Measurements from ENCODE around the gene PRPF19. TPM values are rescaled to one million over a fixed set of nuclear protein-coding genes. Genes with fewer than 3 reads are reported as not detected.

The PRPF19 gene
- total RNA-seq, 1 donor from 2014 or later, result 182 TPM

GRCh38 chr11:60905551-60906113, 753 bp downstream of the PRPF19 start:
- peak overlapping the region; percentile 75 for H3K27ac Mint-ChIP-seq
- no peak for DNase-seq (ENCODE audit: low spot score)
- H3K36me3 Mint-ChIP-seq (ENCODE audit: low read depth), result peaks cover 45% of the 10 kb centered on the region
- H3K27me3 Mint-ChIP-seq (ENCODE audit: low read depth), result peaks cover 10% of the 10 kb centered on the region
- intact Hi-C loops (cut with micrococcal nuclease), result loop anchor here (1.0 to 2.0 kb wide), 2 partner anchors 10 to 63 kb away; partner anchors contain the start of gene CCDC86
- H3K4me3 Mint-ChIP-seq (ENCODE audit: low read depth), result peak overlapping the region; percentile 82
- peaks cover 33% of the 10 kb centered on the region for H3K4me1 Mint-ChIP-seq (ENCODE audit: low read depth)
- H3K9me3 Mint-ChIP-seq, result no peaks in the 10 kb centered on the region

GRCh38 chr11:60905047-60905446, 1.3 kb downstream of the PRPF19 start:
- intact Hi-C loops (cut with micrococcal nuclease), result loop anchor here (2.0 kb wide), 1 partner anchor 62 kb away; the partner anchor contains the start of gene CCDC86
- H3K4me3 Mint-ChIP-seq (ENCODE audit: low read depth), result peak overlapping the region; percentile 82

GRCh38 chr11:60902625-60903024, 3.8 kb downstream of the PRPF19 start:
- intact Hi-C loops (cut with micrococcal nuclease), result no loop called here
- Mint-ChIP-seq H3K4me3 (ENCODE audit: low read depth) (no peak overlapping the region), H3K36me3 (ENCODE audit: low read depth) (peaks cover 75% of the 10 kb centered on the region), H3K4me1 (ENCODE audit: low read depth) (peaks cover 25% of the 10 kb centered on the region), H3K9me3 (no peaks in the 10 kb centered on the region), H3K27me3 (ENCODE audit: low read depth) (no peaks in the 10 kb centered on the region), H3K27ac (no peak overlapping the region)
- no peak for DNase-seq (ENCODE audit: low spot score)

More at GRCh38 chr11:60905047-60905446, 1.3 kb downstream of the PRPF19 start:
- H3K27ac Mint-ChIP-seq, result peak overlapping the region; percentile 75
- H3K36me3 Mint-ChIP-seq (ENCODE audit: low read depth), result peaks cover 50% of the 10 kb centered on the region
- H3K27me3 Mint-ChIP-seq (ENCODE audit: low read depth), result peaks cover 10% of the 10 kb centered on the region
- DNase-seq (ENCODE audit: low spot score), result no peak
- peaks cover 28% of the 10 kb centered on the region for H3K4me1 Mint-ChIP-seq (ENCODE audit: low read depth)
- H3K9me3 Mint-ChIP-seq, result no peaks in the 10 kb centered on the region

DNA sequence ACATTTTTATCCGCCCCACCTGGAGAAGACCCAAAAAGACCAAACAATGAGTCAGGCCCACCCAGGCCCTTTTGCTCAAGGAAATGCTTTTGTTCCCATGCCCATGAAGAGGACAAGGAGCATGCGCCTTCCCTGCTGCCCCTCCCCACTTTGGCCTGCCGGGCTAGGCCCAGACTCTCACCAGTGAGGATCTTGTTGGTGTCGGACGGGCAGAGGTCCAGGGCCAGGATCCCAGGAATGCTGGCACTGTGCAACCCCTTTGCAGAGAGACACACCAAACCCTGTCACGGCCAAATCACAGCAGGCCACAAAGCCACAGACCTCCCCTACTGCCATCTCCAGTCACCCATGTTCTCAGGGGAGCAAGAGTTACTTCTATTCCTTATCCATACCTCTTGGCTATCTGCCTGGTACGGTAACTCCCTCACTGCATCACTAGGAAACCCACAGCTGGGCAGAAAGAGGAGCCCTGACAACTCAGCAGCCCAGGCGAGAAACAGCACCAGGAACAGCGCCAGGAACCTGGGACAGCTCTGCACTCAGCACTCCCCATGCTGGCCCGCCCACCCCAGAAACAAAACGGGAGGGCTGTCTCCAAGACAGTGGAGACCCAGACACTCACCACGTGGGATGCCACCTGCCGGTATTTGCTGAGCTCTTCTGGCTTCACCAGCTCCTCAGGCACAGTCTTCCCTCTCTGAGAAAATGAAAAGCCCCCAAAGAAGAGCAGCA, 5.5 kb downstream of the PRPF19 start:
- no peak for DNase-seq (ENCODE audit: low spot score)
- Mint-ChIP-seq H3K36me3 (ENCODE audit: low read depth) (peaks cover 90% of the 10 kb centered on the region), H3K4me1 (ENCODE audit: low read depth) (peaks cover 19% of the 10 kb centered on the region), H3K9me3 (no peaks in the 10 kb centered on the region), H3K27ac (no peak overlapping the region), H3K4me3 (ENCODE audit: low read depth) (no peak overlapping the region), H3K27me3 (ENCODE audit: low read depth) (no peaks in the 10 kb centered on the region)
- intact Hi-C loops (cut with micrococcal nuclease), result no loop called here

DNA sequence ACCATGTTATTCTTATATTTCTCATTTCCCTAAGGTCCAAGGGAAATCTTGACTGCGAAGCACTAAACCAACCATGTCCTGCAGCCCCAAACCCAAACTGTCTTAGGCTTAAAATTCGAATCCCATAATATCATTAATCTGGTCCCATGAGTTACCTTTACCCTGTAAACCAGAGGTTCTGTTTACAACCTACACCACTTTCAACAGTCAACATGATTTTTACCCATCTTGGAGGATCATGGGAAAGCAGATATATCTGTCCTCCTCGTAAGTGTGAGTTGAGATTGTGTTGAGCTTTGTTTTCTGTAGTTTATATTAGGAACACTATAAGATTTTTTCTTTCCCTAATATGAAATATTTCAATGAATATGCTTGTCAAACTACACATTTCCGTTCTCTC, 6.4 kb downstream of the PRPF19 start:
- DNase-seq (ENCODE audit: low spot score), result no peak
- peaks cover 92% of the 10 kb centered on the region for H3K36me3 Mint-ChIP-seq (ENCODE audit: low read depth)
- no peak overlapping the region for H3K27ac Mint-ChIP-seq
- intact Hi-C loops (cut with micrococcal nuclease), result loop anchor here (1.0 kb wide), 1 partner anchor 69 kb away; no protein-coding TSS in a partner anchor
- no peak overlapping the region for H3K4me3 Mint-ChIP-seq (ENCODE audit: low read depth)
- H3K9me3 Mint-ChIP-seq, result no peaks in the 10 kb centered on the region
- H3K27me3 Mint-ChIP-seq (ENCODE audit: low read depth), result no peaks in the 10 kb centered on the region
- peaks cover 12% of the 10 kb centered on the region for H3K4me1 Mint-ChIP-seq (ENCODE audit: low read depth)

- intact Hi-C loops (cut with micrococcal nuclease), result loop anchor here (1.0 kb wide), 1 partner anchor 68 kb away; no protein-coding TSS in a partner anchor
- no peaks in the 10 kb centered on the region for H3K9me3 Mint-ChIP-seq
- peaks cover 9% of the 10 kb centered on the region for H3K4me1 Mint-ChIP-seq (ENCODE audit: low read depth)
- DNase-seq (ENCODE audit: low spot score), result no peak
- peaks cover 94% of the 10 kb centered on the region for H3K36me3 Mint-ChIP-seq (ENCODE audit: low read depth)
- no peak overlapping the region for H3K4me3 Mint-ChIP-seq (ENCODE audit: low read depth)
- no peaks in the 10 kb centered on the region for H3K27me3 Mint-ChIP-seq (ENCODE audit: low read depth)
- H3K27ac Mint-ChIP-seq, result no peak overlapping the region
These were observed 7.1 kb downstream of the PRPF19 start for GRCh38 chr11:60899046-60899936.

DNA sequence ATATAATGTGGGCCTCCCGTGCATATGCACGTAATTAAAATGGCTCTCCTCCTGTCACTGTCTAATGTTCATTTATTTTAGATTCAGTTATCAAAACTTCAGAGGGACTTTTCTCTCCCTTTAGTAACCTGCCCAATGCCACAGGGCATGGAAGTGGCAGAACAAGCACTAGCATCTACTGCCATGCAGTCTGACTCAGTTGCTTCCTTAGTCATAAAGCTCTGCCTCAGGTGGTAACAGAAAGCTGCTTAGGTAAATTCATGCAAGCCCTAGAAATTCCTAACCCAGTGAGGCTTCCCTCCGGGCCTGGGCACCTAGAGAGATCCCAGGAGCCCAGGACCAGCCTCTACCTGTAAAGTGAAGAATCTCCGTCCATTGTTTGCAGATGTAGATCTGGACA, 8.9 kb downstream of the PRPF19 start:
- intact Hi-C loops (cut with micrococcal nuclease), result no loop called here
- H3K27ac Mint-ChIP-seq, result no peak overlapping the region
- no peak overlapping the region for H3K4me3 Mint-ChIP-seq (ENCODE audit: low read depth)
- peaks cover 91% of the 10 kb centered on the region for H3K36me3 Mint-ChIP-seq (ENCODE audit: low read depth)
- H3K4me1 Mint-ChIP-seq (ENCODE audit: low read depth), result peaks cover 1% of the 10 kb centered on the region
- no peak for DNase-seq (ENCODE audit: low spot score)
- no peaks in the 10 kb centered on the region for H3K9me3 Mint-ChIP-seq
- H3K27me3 Mint-ChIP-seq (ENCODE audit: low read depth), result no peaks in the 10 kb centered on the region

- H3K36me3 Mint-ChIP-seq (ENCODE audit: low read depth), result peaks cover 86% of the 10 kb centered on the region
- DNase-seq (ENCODE audit: low spot score), result no peak
- H3K4me3 Mint-ChIP-seq (ENCODE audit: low read depth), result no peak overlapping the region
- no peaks in the 10 kb centered on the region for H3K9me3 Mint-ChIP-seq
- H3K27ac Mint-ChIP-seq, result no peak overlapping the region
- intact Hi-C loops (cut with micrococcal nuclease), result no loop called here
- H3K27me3 Mint-ChIP-seq (ENCODE audit: low read depth), result no peaks in the 10 kb centered on the region
- no peaks in the 10 kb centered on the region for H3K4me1 Mint-ChIP-seq (ENCODE audit: low read depth)
These were observed 10.7 kb downstream of the PRPF19 start for GRCh38 chr11:60895687-60896086.

DNA sequence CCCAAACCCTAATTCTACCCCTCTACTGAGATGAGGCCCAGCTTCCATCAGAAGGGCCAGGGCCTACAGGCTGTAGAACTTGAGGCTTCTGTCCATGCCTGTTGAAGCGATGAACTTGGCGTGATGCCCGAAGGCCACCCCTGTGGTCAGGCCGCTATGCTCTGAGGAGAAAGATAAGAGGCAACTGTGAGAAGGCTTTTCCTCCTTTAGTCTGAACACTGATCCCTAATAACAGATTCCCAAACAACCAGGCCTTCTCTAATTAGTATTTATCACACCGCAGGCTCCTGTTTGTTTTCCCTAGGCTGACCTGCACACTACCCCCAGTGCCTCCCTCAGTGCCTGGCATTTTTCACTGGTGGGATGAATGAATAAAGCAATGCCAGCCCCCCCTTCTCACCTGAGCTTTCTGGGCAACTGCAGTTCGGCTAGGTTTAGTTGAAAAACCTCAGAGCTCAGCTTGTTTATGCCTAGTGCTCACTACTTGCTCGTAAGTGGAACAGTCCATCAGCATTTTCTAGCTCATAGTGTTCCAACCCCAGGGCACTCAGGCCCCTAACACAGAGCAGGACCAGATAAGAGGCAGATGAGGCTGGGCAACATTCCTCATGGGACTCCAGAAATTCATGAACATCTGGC, 15.2 kb downstream of the PRPF19 start:
- Mint-ChIP-seq H3K36me3 (ENCODE audit: low read depth) (peaks cover 71% of the 10 kb centered on the region), H3K4me1 (ENCODE audit: low read depth) (peaks cover 12% of the 10 kb centered on the region), H3K9me3 (no peaks in the 10 kb centered on the region), H3K27me3 (ENCODE audit: low read depth) (no peaks in the 10 kb centered on the region), H3K27ac (no peak overlapping the region), H3K4me3 (ENCODE audit: low read depth) (no peak overlapping the region)
- intact Hi-C loops (cut with micrococcal nuclease), result no loop called here
- no peak for DNase-seq (ENCODE audit: low spot score)

- Mint-ChIP-seq H3K36me3 (ENCODE audit: low read depth) (peaks cover 70% of the 10 kb centered on the region), H3K4me1 (ENCODE audit: low read depth) (peaks cover 15% of the 10 kb centered on the region), H3K4me3 (ENCODE audit: low read depth) (no peak overlapping the region), H3K27me3 (ENCODE audit: low read depth) (no peaks in the 10 kb centered on the region), H3K9me3 (no peaks in the 10 kb centered on the region), H3K27ac (no peak overlapping the region)
- intact Hi-C loops (cut with micrococcal nuclease), result no loop called here
- no peak for DNase-seq (ENCODE audit: low spot score)
These were observed 15.7 kb downstream of the PRPF19 start for GRCh38 chr11:60890696-60891095.

DNA sequence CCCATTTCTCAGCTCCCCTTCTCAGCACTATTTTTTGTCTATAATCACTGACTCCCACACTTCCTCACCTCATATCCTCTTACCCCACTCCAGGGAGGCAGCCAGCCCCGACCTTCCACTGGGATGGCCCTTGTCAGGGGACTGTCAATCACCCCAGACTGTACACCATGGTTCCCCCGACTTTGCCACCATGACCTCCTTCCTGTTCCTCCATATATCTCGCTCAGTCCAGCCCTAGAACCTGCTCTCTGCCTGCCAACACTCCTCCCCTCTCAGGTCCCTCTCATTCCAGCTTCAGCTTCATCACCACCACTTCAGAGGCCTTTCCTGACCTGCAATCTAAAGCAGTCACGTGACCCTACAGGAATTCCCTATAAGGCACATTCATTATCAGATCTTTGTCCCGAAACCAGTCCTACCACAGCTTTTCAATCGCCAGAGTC, 16.5 kb downstream of the PRPF19 start:
- Mint-ChIP-seq H3K9me3 (no peaks in the 10 kb centered on the region), H3K27ac (no peak overlapping the region), H3K27me3 (ENCODE audit: low read depth) (no peaks in the 10 kb centered on the region), H3K36me3 (ENCODE audit: low read depth) (peaks cover 70% of the 10 kb centered on the region), H3K4me3 (ENCODE audit: low read depth) (no peak overlapping the region), H3K4me1 (ENCODE audit: low read depth) (peaks cover 15% of the 10 kb centered on the region)
- no peak for DNase-seq (ENCODE audit: low spot score)
- intact Hi-C loops (cut with micrococcal nuclease), result no loop called here

- no peaks in the 10 kb centered on the region for H3K9me3 Mint-ChIP-seq
- peaks cover 25% of the 10 kb centered on the region for H3K4me1 Mint-ChIP-seq (ENCODE audit: low read depth)
- H3K36me3 Mint-ChIP-seq (ENCODE audit: low read depth), result peaks cover 70% of the 10 kb centered on the region
- intact Hi-C loops (cut with micrococcal nuclease), result loop anchor here (1.0 kb wide), 2 partner anchors 56 to 112 kb away; no protein-coding TSS in a partner anchor
- no peak overlapping the region for H3K27ac Mint-ChIP-seq
- DNase-seq (ENCODE audit: low spot score), result peak; percentile 55
- H3K4me3 Mint-ChIP-seq (ENCODE audit: low read depth), result no peak overlapping the region
- no peaks in the 10 kb centered on the region for H3K27me3 Mint-ChIP-seq (ENCODE audit: low read depth)
These were observed 18.8 kb downstream of the PRPF19 start for GRCh38 chr11:60887556-60887955.

Measured in activated T-helper 2 cell treated with anti-CD3 and anti-CD28 coated beads, Interferon-gamma antibody, Interleukin-2, Interleukin-4, amounts not matched to agents 10 μg/mL and 5 μg/mL and 100 μg/mL, durations not matched to agents 14 hours and 24 hours and 36 hours (primary cell).